GM18517 (cell line): Measurements from ENCODE around the gene HTR3B.
"Not testable (repeated sequence)": the region's sequence is repeated elsewhere in the genome, so short reads cannot be mapped to it uniquely, and the experiment has no call there.

Source experiments
- ATAC-seq: cut with Tn5 transposase; IDR thresholded peaks from one replicate; pipeline ENCODE4 v1.9.1; 2021; ENCODE audit warnings: mild to moderate bottlenecking, moderate library complexity; ENCODE audit not compliant: unreplicated experiment

The HTR3B gene

DNA sequence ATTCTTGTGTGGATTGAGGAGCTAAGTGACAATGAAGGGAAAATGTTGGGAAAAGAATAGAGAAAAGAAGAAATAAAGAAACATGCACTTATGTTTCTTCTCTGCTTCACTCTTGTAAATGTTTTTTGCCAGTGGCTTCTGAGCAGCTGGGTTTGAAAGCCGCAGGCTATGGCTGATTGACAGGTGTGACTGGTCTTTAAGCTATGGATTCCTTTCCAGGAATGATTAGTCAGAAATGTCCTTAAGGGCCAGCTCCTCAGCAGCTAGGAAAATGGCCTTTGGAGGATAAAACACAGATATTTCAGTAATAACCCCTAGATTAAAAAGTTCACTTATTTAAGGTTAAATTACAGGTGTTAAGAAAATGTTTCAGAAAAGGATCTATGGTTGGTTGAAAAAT, 22.7 kb upstream of the HTR3B start:
- ATAC-seq, result no peak

GRCh38 chr11:113884361-113884836, 20.2 kb upstream of the HTR3B start:
- ATAC-seq, result no peak

DNA sequence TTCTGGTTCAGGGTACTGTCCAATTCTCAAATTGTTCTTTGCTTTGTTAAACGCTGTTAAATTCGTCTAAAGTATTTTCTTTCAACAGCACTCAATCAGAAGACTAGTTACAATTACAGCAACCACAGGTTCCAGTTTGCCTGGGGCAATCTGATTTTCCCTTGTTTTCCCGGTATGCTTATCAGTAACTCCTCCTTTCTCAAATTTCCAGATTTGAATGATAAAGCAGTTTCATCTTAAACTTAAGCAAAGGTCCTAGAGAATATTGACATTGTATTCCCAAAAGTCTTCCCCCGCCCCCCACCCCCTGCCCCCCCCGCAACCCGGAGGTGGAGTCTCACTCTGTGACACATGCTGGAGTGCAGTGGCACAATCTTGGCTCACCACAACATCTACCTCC, 18.7 kb upstream of the HTR3B start:
- ATAC-seq, result no peak

- ATAC-seq, result no peak
Measured at GRCh38 chr11:113888848-113889247, 15.7 kb upstream of the HTR3B start.

- ATAC-seq, result no peak
Measured at GRCh38 chr11:113894421-113894996, 10.1 kb upstream of the HTR3B start.

DNA sequence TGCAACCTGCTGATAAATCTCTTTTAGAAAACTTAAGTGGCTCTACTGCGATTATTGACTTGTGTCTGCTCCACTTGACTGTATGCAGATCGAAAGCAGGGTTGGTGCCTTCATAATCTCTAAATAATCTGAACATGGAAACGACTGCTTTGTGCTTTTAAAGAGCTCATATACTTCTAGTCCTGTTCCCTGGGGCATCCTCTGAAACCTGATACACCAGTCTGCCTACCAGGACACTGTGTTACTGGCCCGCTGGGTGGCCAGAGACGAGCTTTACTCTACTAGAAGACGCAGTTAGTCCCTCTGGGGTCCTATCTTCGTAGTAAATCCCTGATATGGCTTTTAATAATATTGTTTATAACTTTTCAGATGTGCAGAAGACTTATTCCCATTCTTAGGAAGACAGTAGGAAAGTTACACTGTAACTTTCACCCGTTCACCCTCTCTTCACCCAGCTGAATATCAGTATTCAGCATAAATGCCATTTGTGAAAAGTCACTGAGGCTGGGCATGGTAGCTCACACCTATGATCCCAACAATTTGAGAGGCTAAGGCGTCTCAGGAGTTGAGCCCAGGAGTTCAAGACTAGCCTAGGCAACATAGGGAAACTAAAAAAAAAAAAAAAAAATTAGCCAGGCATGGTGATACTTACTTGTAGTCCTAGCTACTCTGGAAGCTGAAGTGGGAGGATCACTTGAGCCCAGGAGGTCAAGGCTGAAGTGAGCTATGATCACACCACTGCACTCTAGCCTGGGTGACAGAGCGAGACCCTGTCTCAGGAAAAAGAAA, 9.0 kb upstream of the HTR3B start:
- no peak for ATAC-seq

DNA sequence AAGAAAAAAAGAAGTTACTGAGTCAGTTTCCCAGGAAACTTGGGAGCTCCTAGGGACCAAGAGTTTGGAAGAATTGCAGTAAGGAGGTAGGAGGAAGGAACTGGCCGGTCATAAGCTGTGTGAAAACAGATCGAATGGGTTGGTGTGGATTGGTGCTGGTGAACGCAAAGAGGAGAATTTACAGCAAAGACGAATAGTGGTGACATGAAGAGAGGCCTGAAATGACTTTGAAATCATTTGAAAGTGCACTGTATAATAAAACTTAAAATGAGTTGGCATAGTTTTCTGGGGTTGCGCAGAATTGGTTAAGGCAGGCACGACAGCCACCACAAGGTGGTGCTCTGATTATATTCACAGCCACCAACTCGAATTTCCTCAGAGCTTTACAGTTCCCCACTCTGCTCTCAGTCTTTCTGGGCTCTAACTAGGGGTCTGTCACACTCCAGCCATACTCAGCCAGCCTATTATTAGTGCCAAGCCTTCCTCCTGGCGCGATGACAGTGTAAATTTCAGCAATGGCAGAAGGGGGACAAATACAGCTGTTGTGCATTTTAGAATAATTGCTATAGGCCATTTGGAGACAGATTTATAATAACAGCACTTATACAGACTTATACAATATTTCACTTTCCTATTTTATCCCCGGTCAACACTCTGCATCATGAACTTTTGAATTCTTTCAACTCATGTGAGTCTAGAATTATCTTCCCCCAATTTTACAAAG, 8.3 kb upstream of the HTR3B start:
- ATAC-seq, result no peak

DNA sequence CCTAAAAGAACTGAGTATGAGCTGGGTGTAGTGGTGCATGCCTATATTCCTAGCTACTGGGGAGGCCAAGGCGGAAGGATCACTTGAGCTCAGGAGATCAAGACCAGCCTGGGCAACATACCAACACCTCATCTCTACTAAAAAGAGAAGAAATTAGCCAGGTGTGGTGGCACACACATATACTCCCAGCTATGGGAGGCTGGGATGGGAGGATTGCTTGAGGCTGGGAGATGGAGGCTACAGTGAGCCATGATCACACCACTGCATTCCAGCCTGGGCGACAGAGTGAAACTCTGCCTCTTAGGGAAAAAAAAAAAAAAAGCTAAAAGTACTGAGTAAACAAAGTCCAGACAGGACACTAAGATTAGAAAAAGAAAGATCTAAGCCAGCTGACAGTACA, 3.5 kb upstream of the HTR3B start:
- ATAC-seq, result no peak

- no peak for ATAC-seq
Measured at GRCh38 chr11:113906038-113906437, 1.4 kb downstream of the HTR3B start.

GRCh38 chr11:113906516-113906915, 1.9 kb downstream of the HTR3B start:
- ATAC-seq, result no peak

- ATAC-seq, result no peak
Measured at GRCh38 chr11:113907152-113907551, 2.6 kb downstream of the HTR3B start.

- no peak for ATAC-seq
Measured at GRCh38 chr11:113907681-113908080, 3.1 kb downstream of the HTR3B start.

DNA sequence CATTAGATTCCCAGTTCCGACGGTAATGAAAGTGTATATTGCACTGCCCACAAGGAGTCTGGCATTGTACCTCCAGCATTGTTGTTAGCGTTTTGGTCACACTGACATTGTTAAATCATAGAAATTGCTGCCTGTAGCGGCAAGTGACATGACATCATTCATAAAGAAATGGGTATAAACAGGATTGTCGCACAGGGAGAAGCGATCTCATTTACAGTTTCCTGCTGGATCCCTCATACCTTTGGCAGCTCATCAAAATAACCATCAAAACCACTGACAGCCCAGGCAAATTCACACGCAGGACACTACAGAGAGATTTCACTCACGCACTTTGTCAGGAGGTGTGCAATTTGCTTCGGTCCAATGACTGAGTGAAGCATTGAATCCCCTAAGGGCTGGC, 3.5 kb downstream of the HTR3B start:
- ATAC-seq, result no peak

DNA sequence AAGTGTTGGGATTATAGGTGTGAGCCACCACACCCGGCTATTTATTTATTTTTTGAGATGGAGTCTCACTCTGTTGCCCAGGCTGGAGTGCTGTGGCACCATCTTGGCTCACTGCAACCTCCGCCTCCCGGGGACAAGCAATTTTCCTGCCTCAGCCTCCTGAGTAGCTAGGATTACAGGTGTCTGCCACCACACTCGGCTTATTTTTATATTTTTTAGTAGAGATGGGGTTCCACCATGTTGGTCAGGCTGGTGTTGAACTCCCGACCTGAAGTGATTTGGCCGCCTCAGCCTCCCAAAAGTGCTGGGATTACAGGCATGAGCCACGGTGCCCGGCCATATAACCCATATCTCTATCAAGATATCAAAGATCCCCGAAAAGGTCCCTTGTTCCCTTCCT, 6.9 kb downstream of the HTR3B start:
- not testable (repeated sequence) for ATAC-seq

GRCh38 chr11:113923572-113923971, 19.0 kb downstream of the HTR3B start:
- no peak for ATAC-seq

DNA sequence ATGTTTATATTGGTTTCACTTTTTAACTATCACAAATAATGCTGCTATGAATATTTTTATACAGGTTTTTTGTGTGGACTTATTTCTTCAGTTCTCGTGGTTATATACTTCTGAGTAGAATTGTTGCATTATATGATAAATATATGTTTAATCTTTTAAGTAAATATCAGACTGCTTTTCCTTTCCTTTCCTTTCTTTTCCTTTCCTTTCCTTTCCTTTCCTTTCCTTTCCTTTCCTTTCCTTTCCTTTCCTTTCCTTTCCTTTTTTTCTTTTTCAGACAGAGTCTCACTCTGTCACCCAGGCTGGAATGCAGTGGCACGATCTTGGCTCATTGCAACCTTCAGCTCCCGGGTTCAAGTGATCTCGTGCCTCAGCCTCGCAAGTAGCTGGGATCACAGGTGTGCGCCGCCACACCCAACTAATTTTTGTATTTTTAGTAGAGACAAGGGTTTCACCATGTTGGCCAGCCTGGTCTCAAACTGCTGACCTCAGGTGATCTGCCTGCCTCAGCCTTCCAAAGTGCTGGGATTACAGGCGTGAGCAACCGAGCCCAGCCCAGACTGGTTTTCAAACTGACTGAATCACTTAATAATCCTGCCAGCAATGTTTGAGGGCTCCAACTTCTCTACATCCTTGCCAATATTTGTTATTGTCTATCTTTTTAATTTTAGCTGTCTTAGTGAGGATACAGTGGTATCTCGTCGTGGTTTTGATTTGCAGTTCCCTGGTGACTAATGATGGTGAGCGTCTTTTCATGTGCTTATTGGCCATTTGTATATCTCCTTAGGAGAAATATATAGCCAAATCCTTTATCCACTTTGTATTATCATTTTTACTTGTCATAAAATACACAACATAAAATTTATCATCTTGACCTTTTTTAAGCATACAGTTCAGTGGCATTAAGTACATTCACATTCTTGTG, 21.9 kb downstream of the HTR3B start:
- no peak for ATAC-seq

GRCh38 chr11:113928311-113928710, 23.7 kb downstream of the HTR3B start:
- no peak for ATAC-seq

DNA sequence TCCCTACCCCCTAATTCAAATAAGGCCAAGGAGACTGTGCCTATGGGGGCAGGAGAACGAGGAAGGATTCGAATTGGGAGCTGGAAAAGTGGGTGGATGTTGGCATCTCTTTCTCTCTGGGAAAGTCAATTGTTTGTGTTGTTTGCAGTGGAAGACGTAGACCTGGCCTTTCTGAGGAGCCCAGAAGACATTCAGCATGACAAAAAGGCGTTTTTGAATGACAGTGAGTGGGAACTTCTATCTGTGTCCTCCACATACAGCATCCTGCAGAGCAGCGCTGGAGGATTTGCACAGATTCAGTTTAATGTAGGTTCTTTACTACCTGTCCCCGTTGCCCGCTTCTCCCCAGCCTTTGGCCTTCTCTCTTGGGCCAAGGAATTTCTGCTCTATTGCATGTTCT, 28.2 kb downstream of the HTR3B start:
- ATAC-seq, result no peak

GRCh38 chr11:113934193-113934592, 29.6 kb downstream of the HTR3B start:
- not testable (repeated sequence) for ATAC-seq

GRCh38 chr11:113934761-113935160, 30.2 kb downstream of the HTR3B start:
- ATAC-seq, result no peak

- no peak for ATAC-seq
Measured at GRCh38 chr11:113935858-113936257, 31.3 kb downstream of the HTR3B start.
